ENCODE measurements around the gene MSX1. TPM values are rescaled to one million over a fixed set of nuclear protein-coding genes. Genes with fewer than 3 reads are reported as not detected.

The MSX1 gene
- polyA plus RNA-seq, 1 experiment, result 1.7 TPM

- POLR2A ChIA-PET, result no interaction called here
- CTCF ChIA-PET, result interaction anchor here (0.6 to 0.7 kb wide), 2 partner anchors 89 to 380 kb away, joined by 3 to 4 read pairs; no protein-coding TSS in a partner anchor
- Histone ChIP-seq H3K27ac (ENCODE audit: low read depth, low read length) (no peak overlapping the region), H3K9me3 (ENCODE audit: control insufficient read depth, insufficient read depth, low read length) (peaks cover 25% of the 10 kb centered on the region), H3K4me3 (ENCODE audit: low read depth, low read length) (no peak overlapping the region), H3K27me3 (ENCODE audit: control insufficient read depth, insufficient read depth, low read length) (peaks cover 85% of the 10 kb centered on the region)
- TF ChIP-seq CTCF (IDR thresholded peaks at IDR 0.05; ENCODE audit: low read depth, low read length), result 0 out of 2 replicates have a peak, but pooled peaks have one; percentile 16
- DNase-seq (ENCODE audit: low read depth, low spot score), result no peak
These were observed 8.0 kb downstream of the MSX1 start for GRCh38 chr4:4867375-4868039.

GRCh38 chr4:4868040-4868757 is 8.7 kb downstream of the MSX1 start:
- Histone ChIP-seq H3K9me3 (ENCODE audit: control insufficient read depth, insufficient read depth, low read length) (peaks cover 21% of the 10 kb centered on the region; the same call in 1 of the 2 replicates), H3K4me3 (ENCODE audit: low read depth, low read length) (no peak overlapping the region), H3K27ac (ENCODE audit: low read depth, low read length) (no peak overlapping the region), H3K27me3 (ENCODE audit: control insufficient read depth, insufficient read depth, low read length) (peaks cover 91% of the 10 kb centered on the region)
- ChIA-PET POLR2A (no interaction called here), CTCF (interaction anchor here (0.6 to 0.7 kb wide), 2 partner anchors 90 to 380 kb away, joined by 3 to 4 read pairs; no protein-coding TSS in a partner anchor)
- DNase-seq (ENCODE audit: low read depth, low spot score), result no peak
- TF ChIP-seq CTCF (IDR thresholded peaks at IDR 0.05; ENCODE audit: low read depth, low read length), result no peak

GRCh38 chr4:4868758-4869723 is 9.6 kb downstream of the MSX1 start:
- CTCF ChIA-PET, result no interaction called here
- H3K27me3 ChIP-seq (ENCODE audit: control insufficient read depth, insufficient read depth, low read length), result peaks cover 99% of the 10 kb centered on the region
- H3K4me3 ChIP-seq (ENCODE audit: low read depth, low read length), result no peak overlapping the region
- no peak overlapping the region for H3K27ac ChIP-seq (ENCODE audit: low read depth, low read length)
- no peak for TF ChIP-seq CTCF (IDR thresholded peaks at IDR 0.05; ENCODE audit: low read depth, low read length)
- DNase-seq (ENCODE audit: low read depth, low spot score), result no peak
- POLR2A ChIA-PET, result no interaction called here
- H3K9me3 ChIP-seq (ENCODE audit: control insufficient read depth, insufficient read depth, low read length), result peaks cover 21% of the 10 kb centered on the region; the same call in 1 of the 2 replicates

GRCh38 chr4:4869731-4870571 is 10.5 kb downstream of the MSX1 start:
- no peak overlapping the region for H3K27ac ChIP-seq (ENCODE audit: low read depth, low read length)
- H3K4me3 ChIP-seq (ENCODE audit: low read depth, low read length), result no peak overlapping the region
- POLR2A ChIA-PET, result no interaction called here
- CTCF ChIA-PET, result no interaction called here
- H3K9me3 ChIP-seq (ENCODE audit: control insufficient read depth, insufficient read depth, low read length), result peaks cover 16% of the 10 kb centered on the region; the same call in 1 of the 2 replicates
- H3K27me3 ChIP-seq (ENCODE audit: control insufficient read depth, insufficient read depth, low read length), result peaks cover 96% of the 10 kb centered on the region
- TF ChIP-seq CTCF (IDR thresholded peaks at IDR 0.05; ENCODE audit: low read depth, low read length), result no peak
- DNase-seq (ENCODE audit: low read depth, low spot score), result no peak

Measured in AG04450 (cell line).